Parathyroid adenoma (tissue), 2 donors: ENCODE results near the gene SKP1.

Source experiments
- H2AFZ ChIP-seq: fragments of 300-600 bp; sonication (generic); one replicate; pipeline ENCODE4 v1.7.0; 2017; ENCODE audit warnings: antibody characterized with exemption, mild to moderate bottlenecking
- H3K27ac ChIP-seq: fragments of 300-600 bp; sonication (generic); one replicate; pipeline ENCODE4 v1.7.0; 2017
- H3K27me3 ChIP-seq: fragments of 300-600 bp; sonication (generic); one replicate; pipeline ENCODE4 v1.7.0; 2017; ENCODE audit warnings: low read length; ENCODE audit not compliant: control insufficient read depth, insufficient read depth
- H3K36me3 ChIP-seq: fragments of 300-600 bp; sonication (generic); one replicate; pipeline ENCODE4 v1.7.0; 2017; ENCODE audit warnings: low read length; ENCODE audit not compliant: control insufficient read depth, insufficient read depth
- H3K4me1 ChIP-seq: fragments of 300-600 bp; sonication (generic); one replicate; pipeline ENCODE4 v1.7.0; 2017; ENCODE audit warnings: control low read depth
- H3K4me2 ChIP-seq: fragments of 300-600 bp; sonication (generic); one replicate; pipeline ENCODE4 v1.7.0; 2017; ENCODE audit warnings: low read length
- H3K4me3 ChIP-seq: fragments of 300-600 bp; sonication (generic); one replicate; pipeline ENCODE4 v1.7.0; 2017; ENCODE audit warnings: low read depth, low read length
- H3K79me2 ChIP-seq: fragments of 300-600 bp; sonication (generic); one replicate; pipeline ENCODE4 v1.7.0; 2017; ENCODE audit warnings: control low read depth
- H3K9ac ChIP-seq: fragments of 300-600 bp; sonication (generic); one replicate; pipeline ENCODE4 v1.7.0; 2017; ENCODE audit warnings: mild to moderate bottlenecking
- H3K9me3 ChIP-seq: fragments of 300-600 bp; sonication (generic); one replicate; pipeline ENCODE4 v1.7.0; 2017; ENCODE audit warnings: low read length; ENCODE audit not compliant: control insufficient read depth
- TF ChIP-seq, protein P1 (sequence below): fragments of 300-600 bp; sonication (generic); IDR thresholded peaks from one replicate; pipeline ENCODE4 v1.7.0; 2017; ENCODE audit warnings: antibody characterized with exemption, mild to moderate bottlenecking
- donor health status: primary hyperparathyroidism.

Gene SKP1

DNA sequence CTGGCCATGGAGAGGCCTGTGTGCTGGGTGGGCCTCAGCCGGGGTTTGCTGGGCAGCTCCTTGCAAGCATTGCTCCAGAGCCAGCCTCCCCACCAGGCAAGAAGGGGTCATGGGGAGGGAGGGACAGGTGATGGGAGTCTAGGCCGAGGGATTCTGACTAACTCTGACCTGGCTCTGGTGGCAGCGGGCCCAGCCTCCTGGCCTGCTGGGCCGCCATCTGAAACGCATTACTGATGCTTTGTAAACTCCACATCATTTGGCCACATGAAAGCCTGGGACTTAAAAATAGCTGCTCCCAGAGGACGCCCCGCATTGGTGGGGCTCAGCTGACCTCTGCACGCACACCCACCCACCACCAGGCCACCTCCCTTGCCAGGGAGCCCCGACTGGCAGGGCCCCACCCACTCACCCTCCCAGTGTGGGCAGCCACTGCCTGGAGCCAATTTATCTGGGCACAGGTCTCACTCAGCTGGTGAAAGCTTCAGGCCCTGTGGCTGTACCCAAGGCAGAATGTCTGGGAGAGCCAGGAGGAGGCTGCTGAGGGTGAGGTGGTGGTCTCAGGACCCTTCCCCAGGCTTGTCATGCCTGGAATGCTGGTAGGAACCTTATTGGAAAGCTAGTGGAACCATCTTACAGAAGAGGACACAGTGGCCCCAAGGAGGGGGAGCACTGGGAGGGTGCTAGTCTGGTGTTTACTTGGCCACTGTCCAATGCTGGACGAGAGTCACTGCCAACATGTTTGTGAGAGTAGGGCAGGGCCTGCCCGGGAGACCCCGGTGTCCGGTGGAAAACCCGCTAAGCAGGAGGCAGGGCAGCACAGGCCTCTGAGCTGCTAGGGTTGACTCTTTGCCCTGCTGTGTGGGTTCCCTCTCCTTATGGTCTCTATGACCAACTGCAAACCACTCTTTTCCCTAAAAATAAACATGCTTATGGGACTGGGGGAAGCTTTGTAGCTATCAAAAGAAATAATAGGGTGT lies 51.4 kb downstream of the SKP1 start:
- Histone ChIP-seq H3K27ac (no peak overlapping the region), H3K4me1 (peaks cover 8% of the 10 kb centered on the region), H3K4me2 (no peak overlapping the region), H3K79me2 (no peaks in the 10 kb centered on the region), H3K9me3 (no peaks in the 10 kb centered on the region), H3K9ac (no peak overlapping the region), H3K4me3 (no peak overlapping the region), H3K36me3 (no peaks in the 10 kb centered on the region), H2AFZ (no peak overlapping the region), H3K27me3 (no peaks in the 10 kb centered on the region)
- TF ChIP-seq, protein P1, sequence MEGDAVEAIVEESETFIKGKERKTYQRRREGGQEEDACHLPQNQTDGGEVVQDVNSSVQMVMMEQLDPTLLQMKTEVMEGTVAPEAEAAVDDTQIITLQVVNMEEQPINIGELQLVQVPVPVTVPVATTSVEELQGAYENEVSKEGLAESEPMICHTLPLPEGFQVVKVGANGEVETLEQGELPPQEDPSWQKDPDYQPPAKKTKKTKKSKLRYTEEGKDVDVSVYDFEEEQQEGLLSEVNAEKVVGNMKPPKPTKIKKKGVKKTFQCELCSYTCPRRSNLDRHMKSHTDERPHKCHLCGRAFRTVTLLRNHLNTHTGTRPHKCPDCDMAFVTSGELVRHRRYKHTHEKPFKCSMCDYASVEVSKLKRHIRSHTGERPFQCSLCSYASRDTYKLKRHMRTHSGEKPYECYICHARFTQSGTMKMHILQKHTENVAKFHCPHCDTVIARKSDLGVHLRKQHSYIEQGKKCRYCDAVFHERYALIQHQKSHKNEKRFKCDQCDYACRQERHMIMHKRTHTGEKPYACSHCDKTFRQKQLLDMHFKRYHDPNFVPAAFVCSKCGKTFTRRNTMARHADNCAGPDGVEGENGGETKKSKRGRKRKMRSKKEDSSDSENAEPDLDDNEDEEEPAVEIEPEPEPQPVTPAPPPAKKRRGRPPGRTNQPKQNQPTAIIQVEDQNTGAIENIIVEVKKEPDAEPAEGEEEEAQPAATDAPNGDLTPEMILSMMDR, result no peak

DNA sequence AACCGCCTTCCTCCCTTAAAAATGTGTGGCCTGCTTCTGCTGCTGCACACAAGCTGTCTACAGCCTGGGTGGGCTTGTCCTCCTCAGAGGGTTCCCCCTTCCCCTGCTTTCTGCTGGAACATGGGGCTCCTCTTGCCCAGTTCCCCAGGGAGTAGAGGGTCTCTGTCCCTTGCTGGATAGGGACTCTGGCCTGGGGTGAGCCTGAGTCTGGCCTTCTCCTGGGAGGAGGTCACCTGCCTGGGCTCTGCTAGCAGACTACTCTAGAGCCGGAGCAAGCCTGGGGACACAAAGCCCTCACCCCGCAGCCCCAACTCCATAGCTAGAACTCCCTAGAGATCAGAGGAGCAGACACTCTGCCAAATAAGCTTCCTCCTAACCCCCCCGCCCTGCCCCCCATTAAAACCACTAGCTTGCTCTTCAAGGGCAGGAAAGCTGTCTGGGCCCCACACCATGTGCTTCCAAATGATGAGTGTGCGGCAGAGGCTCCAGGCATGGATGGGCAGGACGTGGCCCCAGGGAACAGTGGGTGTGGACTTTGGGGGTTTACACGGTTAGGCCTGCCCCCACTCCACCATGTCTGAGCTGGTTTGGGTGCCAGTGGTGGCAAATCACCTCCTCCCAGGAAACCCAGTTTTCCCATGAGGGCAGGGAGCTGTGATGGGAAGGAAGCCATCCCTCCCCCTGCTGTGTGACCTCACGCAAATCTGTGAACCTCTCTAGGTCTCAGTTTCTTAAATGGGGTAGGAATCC lies 52.3 kb downstream of the SKP1 start:
- no peaks in the 10 kb centered on the region for H3K79me2 ChIP-seq
- no peak overlapping the region for H3K9ac ChIP-seq
- no peaks in the 10 kb centered on the region for H3K9me3 ChIP-seq
- H3K27ac ChIP-seq, result no peak overlapping the region
- peaks cover 8% of the 10 kb centered on the region for H3K4me1 ChIP-seq
- no peak overlapping the region for H3K4me3 ChIP-seq
- no peak overlapping the region for H3K4me2 ChIP-seq
- TF ChIP-seq, protein P1, result no peak
- H3K27me3 ChIP-seq, result no peaks in the 10 kb centered on the region
- H3K36me3 ChIP-seq, result no peaks in the 10 kb centered on the region
- H2AFZ ChIP-seq, result no peak overlapping the region

DNA sequence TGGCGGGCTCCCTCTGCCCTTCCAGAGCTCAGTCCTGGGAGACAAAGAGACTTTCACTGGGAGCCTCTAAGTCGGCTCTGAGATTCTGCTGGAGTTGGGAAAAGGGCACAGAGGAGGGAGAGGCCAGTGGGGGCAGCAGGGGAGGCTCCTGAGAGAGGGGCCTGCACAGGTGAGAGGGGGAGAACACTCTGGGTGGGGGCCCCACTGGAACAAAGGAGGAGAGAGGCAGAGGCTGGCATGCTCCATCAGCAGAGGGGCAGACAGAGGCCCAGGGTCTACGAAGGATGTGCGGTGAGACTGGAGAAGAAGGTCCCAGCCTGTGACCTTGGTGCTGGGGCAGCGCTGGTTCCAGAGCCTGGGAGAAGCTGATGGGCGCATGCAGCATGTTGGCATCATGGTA lies 53.4 kb downstream of the SKP1 start:
- Histone ChIP-seq H3K4me3 (no peak overlapping the region), H3K9me3 (no peaks in the 10 kb centered on the region), H2AFZ (no peak overlapping the region), H3K4me2 (no peak overlapping the region), H3K27ac (no peak overlapping the region), H3K36me3 (no peaks in the 10 kb centered on the region), H3K27me3 (no peaks in the 10 kb centered on the region), H3K9ac (no peak overlapping the region), H3K79me2 (no peaks in the 10 kb centered on the region), H3K4me1 (peaks cover 8% of the 10 kb centered on the region)
- TF ChIP-seq, protein P1, result no peak

DNA sequence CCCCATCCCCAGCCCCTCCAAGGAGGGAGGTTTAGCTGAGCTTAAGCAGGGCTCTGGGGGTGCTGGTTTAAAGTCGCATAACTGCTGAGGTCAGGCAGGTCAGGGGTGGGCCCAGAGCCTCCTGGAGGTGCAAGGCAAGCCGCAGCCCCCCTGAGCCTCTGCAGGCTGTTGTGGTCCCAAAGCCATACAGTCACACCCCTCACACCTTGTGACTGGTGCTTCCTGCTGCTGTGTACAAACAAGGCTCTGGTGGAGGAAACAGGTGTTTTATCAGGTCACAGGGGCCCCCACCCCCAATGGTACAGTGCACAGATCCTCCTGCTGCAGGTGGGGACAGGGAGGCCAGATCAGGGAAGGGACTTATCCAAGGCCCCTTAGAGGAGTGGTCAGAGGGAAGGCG lies 54.2 kb downstream of the SKP1 start:
- TF ChIP-seq, protein P1, result no peak
- Histone ChIP-seq H3K36me3 (no peaks in the 10 kb centered on the region), H3K27ac (no peak overlapping the region)

More for the DNA sequence above, 54.2 kb downstream of the SKP1 start:
- Histone ChIP-seq H3K4me3 (no peak overlapping the region), H3K79me2 (no peaks in the 10 kb centered on the region), H3K9me3 (no peaks in the 10 kb centered on the region), H2AFZ (no peak overlapping the region), H3K4me1 (peaks cover 8% of the 10 kb centered on the region), H3K4me2 (no peak overlapping the region), H3K27me3 (no peaks in the 10 kb centered on the region), H3K9ac (no peak overlapping the region)
